Epithelial cell of esophagus (primary cell): ENCODE results near the gene ZNF672.

Experiments
- DNase-seq: peaks from one replicate; pipeline ENCODE4 v3.0.0; 2010; ENCODE audit warnings: low read depth
- H3K4me3 ChIP-seq: 2 replicates; pipeline ENCODE4 v1.5.1; 2011; ENCODE audit warnings: mild to moderate bottlenecking, low read length, control low read depth
- TF ChIP-seq, protein P1 (sequence below): IDR thresholded peaks from 2 replicates; pipeline ENCODE4 v1.5.1; 2011; ENCODE audit warnings: low read depth, mild to moderate bottlenecking, low read length, control low read depth, inconsistent platforms; ENCODE audit not compliant: insufficient read depth; ENCODE audit errors: missing control alignments

Gene ZNF672

DNA sequence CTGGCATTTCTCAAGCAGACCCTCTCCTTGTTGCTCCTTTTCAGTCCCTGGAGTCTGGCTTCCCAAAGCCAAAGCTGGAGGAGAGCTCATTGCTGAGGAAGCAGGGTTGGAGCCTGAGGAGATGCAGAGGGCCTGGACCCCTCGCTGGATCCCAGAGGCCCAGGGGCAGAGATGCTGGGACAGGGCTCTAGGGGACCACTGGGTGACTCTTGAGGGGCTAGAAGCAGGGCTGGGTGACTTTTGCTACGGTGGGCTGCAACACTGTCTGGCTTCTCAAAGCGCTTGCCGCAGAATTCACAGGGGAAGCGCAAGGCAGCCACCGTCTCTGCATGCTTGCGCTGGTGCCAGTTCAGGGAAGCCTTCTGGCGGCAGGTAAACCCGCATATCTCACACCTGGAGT is 12.1 kb downstream of the ZNF672 start:
- TF ChIP-seq, protein P1, sequence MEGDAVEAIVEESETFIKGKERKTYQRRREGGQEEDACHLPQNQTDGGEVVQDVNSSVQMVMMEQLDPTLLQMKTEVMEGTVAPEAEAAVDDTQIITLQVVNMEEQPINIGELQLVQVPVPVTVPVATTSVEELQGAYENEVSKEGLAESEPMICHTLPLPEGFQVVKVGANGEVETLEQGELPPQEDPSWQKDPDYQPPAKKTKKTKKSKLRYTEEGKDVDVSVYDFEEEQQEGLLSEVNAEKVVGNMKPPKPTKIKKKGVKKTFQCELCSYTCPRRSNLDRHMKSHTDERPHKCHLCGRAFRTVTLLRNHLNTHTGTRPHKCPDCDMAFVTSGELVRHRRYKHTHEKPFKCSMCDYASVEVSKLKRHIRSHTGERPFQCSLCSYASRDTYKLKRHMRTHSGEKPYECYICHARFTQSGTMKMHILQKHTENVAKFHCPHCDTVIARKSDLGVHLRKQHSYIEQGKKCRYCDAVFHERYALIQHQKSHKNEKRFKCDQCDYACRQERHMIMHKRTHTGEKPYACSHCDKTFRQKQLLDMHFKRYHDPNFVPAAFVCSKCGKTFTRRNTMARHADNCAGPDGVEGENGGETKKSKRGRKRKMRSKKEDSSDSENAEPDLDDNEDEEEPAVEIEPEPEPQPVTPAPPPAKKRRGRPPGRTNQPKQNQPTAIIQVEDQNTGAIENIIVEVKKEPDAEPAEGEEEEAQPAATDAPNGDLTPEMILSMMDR, result no peak
- DNase-seq, result no peak
- no peak overlapping the region for H3K4me3 ChIP-seq

DNA sequence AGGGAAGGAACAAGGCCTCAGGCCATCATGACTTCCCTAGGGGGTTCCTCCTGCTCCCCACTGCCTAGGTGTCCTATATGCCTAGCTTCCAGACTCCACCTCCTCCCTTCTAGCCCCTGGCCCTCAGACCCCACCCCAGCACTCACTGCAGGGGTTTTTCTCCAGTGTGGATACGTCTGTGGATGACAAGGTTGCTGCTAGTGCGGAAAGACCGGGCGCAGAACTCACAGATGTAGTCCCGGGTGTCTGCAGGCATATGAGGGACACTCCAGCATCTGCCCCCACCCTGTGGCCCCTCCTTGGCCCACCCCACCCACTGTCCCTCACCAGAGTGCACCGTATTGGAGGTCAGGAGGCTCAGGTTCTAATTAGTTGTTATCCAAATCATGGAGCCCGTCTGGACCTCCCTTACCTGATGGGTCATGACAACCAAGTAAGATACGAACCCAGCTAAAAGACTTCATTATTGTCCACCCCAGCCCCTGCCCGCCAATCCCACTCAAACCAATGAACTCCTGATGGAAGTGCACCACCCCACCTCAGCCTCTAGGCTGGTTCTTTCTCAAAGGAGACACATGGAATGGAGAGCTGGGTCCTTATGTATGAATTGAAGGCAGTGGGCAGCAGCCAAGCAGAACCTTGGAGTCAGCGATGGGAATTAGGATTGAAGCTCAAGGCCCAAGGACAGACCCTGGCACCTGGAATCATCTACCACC is 12.7 kb downstream of the ZNF672 start:
- no peak for DNase-seq
- H3K4me3 ChIP-seq, result no peak overlapping the region
- TF ChIP-seq, protein P1, result no peak

DNA sequence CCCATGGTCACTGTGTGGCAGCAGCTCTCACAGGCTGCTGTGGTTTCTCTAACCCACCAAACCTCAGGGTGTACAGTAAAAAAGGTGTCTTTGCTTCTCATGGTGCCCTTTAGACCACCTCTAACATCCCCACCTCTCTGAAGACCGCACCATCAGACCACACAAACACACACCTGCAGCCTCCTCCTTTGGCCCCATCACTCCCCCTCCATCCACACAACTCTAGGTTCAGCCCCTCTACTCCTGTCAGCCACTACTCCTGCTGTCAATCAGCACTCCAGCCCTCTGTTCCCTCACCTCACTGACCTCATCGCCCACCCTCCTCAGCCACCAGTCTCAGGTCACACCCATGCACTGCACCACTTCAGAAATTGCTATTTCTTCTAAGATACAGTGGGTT is 13.4 kb downstream of the ZNF672 start:
- TF ChIP-seq, protein P1, result no peak
- no peak overlapping the region for H3K4me3 ChIP-seq
- DNase-seq, result no peak

DNA sequence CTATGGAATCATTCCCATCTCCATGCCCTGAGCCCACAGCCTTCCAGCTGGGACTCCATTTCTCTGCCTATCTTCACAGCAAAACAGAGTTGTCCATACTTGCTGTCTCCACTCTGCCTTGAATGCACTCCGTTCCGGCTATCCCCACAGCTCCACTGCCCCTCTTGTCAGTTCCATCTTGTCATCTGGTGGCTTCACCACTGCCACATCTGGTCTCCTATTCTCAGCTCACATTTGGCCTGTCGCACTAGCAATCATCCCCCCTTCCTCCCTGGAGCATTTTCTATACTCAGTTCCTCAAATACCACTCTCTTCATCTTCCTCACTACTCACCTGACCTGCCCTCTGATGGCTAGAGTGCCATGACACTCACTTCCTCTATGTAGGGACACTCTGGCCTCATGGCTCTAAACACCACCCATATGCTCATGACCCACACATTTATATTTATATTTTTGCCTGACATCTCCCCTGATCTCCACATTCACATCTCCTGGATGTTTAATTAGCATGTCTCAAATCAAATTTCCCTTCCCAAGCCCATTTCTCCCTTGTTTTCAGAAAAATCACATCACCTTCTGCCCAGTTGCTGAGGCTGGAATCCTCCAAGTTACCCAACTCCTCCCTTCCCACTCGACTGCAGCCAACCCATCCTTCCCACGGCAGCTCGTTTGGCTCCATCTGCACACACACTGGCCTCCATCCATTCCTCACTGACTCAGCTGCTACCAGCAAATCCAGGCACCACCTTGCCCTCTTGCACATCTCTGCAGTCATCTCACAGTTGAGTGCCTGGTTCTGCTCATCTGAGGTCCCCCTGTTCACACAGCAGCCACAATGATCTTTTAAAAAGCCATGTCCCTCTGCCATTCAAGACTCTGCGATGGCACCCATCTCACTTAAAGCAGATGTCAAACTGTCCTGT is 14.7 kb downstream of the ZNF672 start:
- no peak overlapping the region for H3K4me3 ChIP-seq
- TF ChIP-seq, protein P1, result no peak
- DNase-seq, result no peak

DNA sequence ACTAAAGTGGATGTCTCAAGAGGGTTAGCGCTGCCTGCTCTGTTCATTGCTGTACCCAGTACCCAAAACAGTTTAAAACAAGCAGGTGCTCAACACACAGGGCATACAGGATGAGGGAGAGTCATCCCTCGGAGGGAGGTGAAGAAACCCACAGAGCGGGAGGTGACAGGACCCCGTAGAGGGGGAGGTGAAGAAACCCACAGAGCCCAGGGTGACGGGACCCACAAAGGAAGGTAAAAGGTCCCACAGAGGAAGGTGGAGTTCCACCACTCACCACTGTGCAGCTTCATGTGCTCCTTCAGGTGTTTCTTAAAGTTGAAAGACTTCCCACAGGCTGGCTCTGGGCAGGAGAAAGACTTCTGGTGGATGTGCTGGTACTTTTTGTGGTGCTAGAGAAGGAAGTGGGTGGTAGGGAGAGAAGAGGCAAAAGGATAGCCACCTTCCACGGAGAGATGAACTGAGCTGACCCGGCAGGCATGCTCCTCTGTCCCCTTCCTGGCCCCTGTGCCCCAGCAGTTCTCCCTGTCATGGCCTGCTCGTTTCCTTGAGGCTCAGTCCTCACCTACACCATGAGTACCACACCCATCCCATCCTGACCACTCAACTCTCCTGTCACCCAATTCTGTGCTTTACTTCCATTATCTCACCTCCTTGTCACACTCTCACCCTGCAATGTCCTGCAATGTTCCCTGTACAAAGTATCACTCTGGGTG is 15.8 kb downstream of the ZNF672 start:
- no peak overlapping the region for H3K4me3 ChIP-seq
- DNase-seq, result no peak
- TF ChIP-seq, protein P1, result no peak

DNA sequence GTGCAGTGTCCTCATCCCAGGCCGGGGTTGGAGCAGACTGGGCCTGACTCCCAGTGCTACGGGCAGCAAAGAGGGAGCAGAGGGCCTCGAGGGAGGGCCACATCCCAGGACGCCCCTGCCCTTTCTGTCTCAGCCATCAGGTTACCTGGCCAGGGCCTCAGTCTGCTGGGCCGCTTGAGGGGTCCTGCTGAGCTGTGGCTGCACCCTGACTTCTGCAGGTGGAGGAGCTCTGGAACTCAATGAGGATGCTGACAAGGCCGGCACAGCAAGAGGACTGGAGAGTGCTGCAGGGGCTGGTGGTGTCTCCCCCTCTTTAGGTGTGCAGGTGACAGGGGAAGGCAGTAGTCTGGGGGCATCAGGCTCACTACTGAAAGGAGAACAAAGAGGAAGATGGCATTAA is 17.6 kb downstream of the ZNF672 start:
- no peak overlapping the region for H3K4me3 ChIP-seq
- TF ChIP-seq, protein P1, result no peak
- no peak for DNase-seq
